Measurements from ENCODE around the gene ANKRD60. TPM values are rescaled to one million over a fixed set of nuclear protein-coding genes. Genes with fewer than 3 reads are reported as not detected.

Gene ANKRD60
- total RNA-seq, 4 donors from 2014 or later: not detected

GRCh38 chr20:58201616-58202015 is 26.8 kb downstream of the ANKRD60 start:
- no peaks in the 10 kb centered on the region for H3K27me3 ChIP-seq
- H3K4me1 ChIP-seq: no peaks in the 10 kb centered on the region
- no peak for DNase-seq (ENCODE audit: low spot score in 2 of 2)
- H3K27ac ChIP-seq: no peak overlapping the region
- H3K9me3 ChIP-seq: no peaks in the 10 kb centered on the region
- 86 to 93% methylated on average over 9 of the region's 9 CpGs for WGBS, 2 donors
- TF ChIP-seq CTCF (IDR thresholded peaks at IDR 0.05) (no peak), EP300 (IDR thresholded peaks at IDR 0.05) (no peak), POLR2A (IDR thresholded peaks at IDR 0.05) (no peak)
- no peaks in the 10 kb centered on the region for H3K36me3 ChIP-seq
- H3K4me3 ChIP-seq: no peak overlapping the region

GRCh38 chr20:58199469-58199868 is 29.0 kb downstream of the ANKRD60 start:
- Histone ChIP-seq H3K9me3 (peaks cover 0 to 3% (median 0%) of the 10 kb centered on the region in 4 donors), H3K4me1 (no peaks in the 10 kb centered on the region), H3K27ac (no peak overlapping the region), H3K27me3 (no peaks in the 10 kb centered on the region), H3K36me3 (no peaks in the 10 kb centered on the region), H3K4me3 (no peak overlapping the region)
- no peak for DNase-seq (ENCODE audit: low spot score in 2 of 2)
- WGBS, 2 donors: 50 to 61% methylated on average over 4 of the region's 4 CpGs
- TF ChIP-seq CTCF (IDR thresholded peaks at IDR 0.05) (no peak), EP300 (IDR thresholded peaks at IDR 0.05) (no peak), POLR2A (IDR thresholded peaks at IDR 0.05) (no peak)

- DNase-seq (ENCODE audit: low spot score in 2 of 2): no peak
- Histone ChIP-seq H3K4me3 (no peak overlapping the region), H3K36me3 (no peaks in the 10 kb centered on the region), H3K27me3 (no peaks in the 10 kb centered on the region), H3K4me1 (no peaks in the 10 kb centered on the region), H3K27ac (no peak overlapping the region), H3K9me3 (peaks cover 0 to 3% (median 0%) of the 10 kb centered on the region in 4 donors)
- WGBS, 2 donors: 54 to 66% methylated on average over 8 to 9 of the region's 9 CpGs
- no peak for TF ChIP-seq EP300 (IDR thresholded peaks at IDR 0.05)
- no peak for TF ChIP-seq CTCF (IDR thresholded peaks at IDR 0.05)
- TF ChIP-seq POLR2A (IDR thresholded peaks at IDR 0.05): no peak
Observed at GRCh38 chr20:58198901-58199355, 29.5 kb downstream of the ANKRD60 start.

GRCh38 chr20:58198384-58198783 is 30.1 kb downstream of the ANKRD60 start:
- no peaks in the 10 kb centered on the region for H3K36me3 ChIP-seq
- no peak for TF ChIP-seq POLR2A (IDR thresholded peaks at IDR 0.05)
- no peak for TF ChIP-seq CTCF (IDR thresholded peaks at IDR 0.05)
- TF ChIP-seq EP300 (IDR thresholded peaks at IDR 0.05): no peak
- no peak for DNase-seq (ENCODE audit: low spot score in 2 of 2)
- no peaks in the 10 kb centered on the region for H3K4me1 ChIP-seq
- H3K27ac ChIP-seq: no peak overlapping the region
- no peak overlapping the region for H3K4me3 ChIP-seq
- no peaks in the 10 kb centered on the region for H3K27me3 ChIP-seq
- WGBS, 2 donors: 84 to 92% methylated on average over 4 of the region's 4 CpGs
- H3K9me3 ChIP-seq: peaks cover 0 to 3% (median 0%) of the 10 kb centered on the region in 4 donors

GRCh38 chr20:58197185-58197469 is 31.3 kb downstream of the ANKRD60 start:
- Histone ChIP-seq H3K9me3 (peaks cover 0 to 3% (median 0%) of the 10 kb centered on the region in 4 donors), H3K27me3 (no peaks in the 10 kb centered on the region), H3K4me1 (no peaks in the 10 kb centered on the region), H3K4me3 (no peak overlapping the region), H3K27ac (no peak overlapping the region), H3K36me3 (no peaks in the 10 kb centered on the region)
- 91 to 93% methylated on average over 8 of the region's 8 CpGs for WGBS, 2 donors
- DNase-seq (ENCODE audit: low spot score in 2 of 2): no peak
- TF ChIP-seq CTCF (IDR thresholded peaks at IDR 0.05): no peak
- TF ChIP-seq EP300 (IDR thresholded peaks at IDR 0.05): no peak
- no peak for TF ChIP-seq POLR2A (IDR thresholded peaks at IDR 0.05)
